Caco-2 (cell line): ENCODE results near the gene SULT2A1. TPM values are rescaled to one million over a fixed set of nuclear protein-coding genes. Genes with fewer than 3 reads are reported as not detected.

ENCODE experiments used
- BruUV-seq: library from RNA; stranded (reverse); fragments of 400-500 nt; replicated peaks from 2 replicates; lab custom pipeline; 2021; lab: Mats Ljungman, UMichigan
- CTCF ChIA-PET: fragments of 300-600 bp; sonication (Branson Sonifier 250); formaldehyde crosslinking; loops from one replicate; lab custom pipeline; 2022; ENCODE audit warnings: antibody characterized with exemption; lab: Charles Lee
- POLR2A ChIA-PET: fragments of 300-600 bp; sonication (Branson Sonifier 250); formaldehyde crosslinking; loops from one replicate; lab custom pipeline; 2022; ENCODE audit warnings: antibody characterized with exemption; lab: Charles Lee
- DNase-seq, 2 experiments: peaks; one replicate each; pipeline versions ENCODE4 v3.0.0 to v3.0.0-alpha.2; 2020 to 2022
- H3K27me3 ChIP-seq: replicated peaks from 2 replicates; pipeline ENCODE4 v1.6.0; 2011; ENCODE audit warnings: low read length; ENCODE audit not compliant: control insufficient read depth, insufficient read depth
- H3K36me3 ChIP-seq: 2 replicates; pipeline ENCODE4 v1.5.1; 2011; ENCODE audit warnings: low read length; ENCODE audit not compliant: control insufficient read depth, insufficient read depth
- H3K4me1 ChIP-seq: fragments of 250-450 bp; sonication (Bioruptor Pico); 2 replicates; pipeline ENCODE4 v1.5.1; 2020; ENCODE audit warnings: mild to moderate bottlenecking
- H3K4me3 ChIP-seq: 2 replicates; pipeline ENCODE4 v1.5.1; 2011; ENCODE audit warnings: low read depth, mild to moderate bottlenecking, control low read depth, low read length
- H3K9me3 ChIP-seq: fragments of 250-450 bp; sonication (Bioruptor Pico); 2 replicates; pipeline ENCODE4 v1.5.1; 2020; ENCODE audit warnings: mild to moderate bottlenecking, moderate library complexity
- H3K27ac Mint-ChIP-seq: one replicate; pipeline ENCODE4 v1.8.0; 2022; ENCODE audit warnings: mixed read lengths; ENCODE audit not compliant: unreplicated experiment
- H3K27me3 Mint-ChIP-seq: one replicate; pipeline ENCODE4 v1.8.0; 2022; ENCODE audit warnings: mixed read lengths; ENCODE audit not compliant: insufficient read depth, unreplicated experiment
- H3K36me3 Mint-ChIP-seq: one replicate; pipeline ENCODE4 v1.8.0; 2022; ENCODE audit warnings: mild to moderate bottlenecking, mixed read lengths; ENCODE audit not compliant: insufficient read depth, unreplicated experiment
- H3K4me1 Mint-ChIP-seq: one replicate; pipeline ENCODE4 v1.8.0; 2022; ENCODE audit warnings: low read depth, mixed read lengths; ENCODE audit not compliant: unreplicated experiment
- H3K4me3 Mint-ChIP-seq: one replicate; pipeline ENCODE4 v1.8.0; 2022; ENCODE audit warnings: mild to moderate bottlenecking, moderate library complexity, mixed read lengths; ENCODE audit not compliant: unreplicated experiment
- H3K9me3 Mint-ChIP-seq: one replicate; pipeline ENCODE4 v1.8.0; 2022; ENCODE audit warnings: mixed read lengths; ENCODE audit not compliant: unreplicated experiment
- intact Hi-C: fragments of 100-400 bp; cut with micrococcal nuclease; formaldehyde crosslinking; loops from one replicate; pipeline ENCODE4 v1.10.0; 2022; ENCODE audit not compliant: unreplicated experiment
- total RNA-seq: library from RNA; stranded (reverse); gene quantifications from 2 replicates; pipeline ENCODE4 v1.2.3, GENCODE V29; 2022
- TF ChIP-seq, protein P1 (sequence below), 2 experiments: fragments of 200-600 bp in 1 of 2; IDR thresholded peaks; 1 replicate in 1 of 2; 2 replicates in 1 of 2; pipeline versions ENCODE4 v1.5.1 to v1.8.0; 2011 to 2022; ENCODE audit warnings: antibody characterized with exemption in 1 of 2, control low read depth in 1 of 2, inconsistent platforms in 1 of 2, low read depth in 1 of 2, low read length in 1 of 2, mild to moderate bottlenecking in 1 of 2, moderate library complexity in 1 of 2; ENCODE audit not compliant: insufficient read depth in 1 of 2, severe bottlenecking in 1 of 2, unreplicated experiment in 1 of 2

Gene SULT2A1
- total RNA-seq, 1 experiment from 2014 or later = 4.5 TPM

DNA sequence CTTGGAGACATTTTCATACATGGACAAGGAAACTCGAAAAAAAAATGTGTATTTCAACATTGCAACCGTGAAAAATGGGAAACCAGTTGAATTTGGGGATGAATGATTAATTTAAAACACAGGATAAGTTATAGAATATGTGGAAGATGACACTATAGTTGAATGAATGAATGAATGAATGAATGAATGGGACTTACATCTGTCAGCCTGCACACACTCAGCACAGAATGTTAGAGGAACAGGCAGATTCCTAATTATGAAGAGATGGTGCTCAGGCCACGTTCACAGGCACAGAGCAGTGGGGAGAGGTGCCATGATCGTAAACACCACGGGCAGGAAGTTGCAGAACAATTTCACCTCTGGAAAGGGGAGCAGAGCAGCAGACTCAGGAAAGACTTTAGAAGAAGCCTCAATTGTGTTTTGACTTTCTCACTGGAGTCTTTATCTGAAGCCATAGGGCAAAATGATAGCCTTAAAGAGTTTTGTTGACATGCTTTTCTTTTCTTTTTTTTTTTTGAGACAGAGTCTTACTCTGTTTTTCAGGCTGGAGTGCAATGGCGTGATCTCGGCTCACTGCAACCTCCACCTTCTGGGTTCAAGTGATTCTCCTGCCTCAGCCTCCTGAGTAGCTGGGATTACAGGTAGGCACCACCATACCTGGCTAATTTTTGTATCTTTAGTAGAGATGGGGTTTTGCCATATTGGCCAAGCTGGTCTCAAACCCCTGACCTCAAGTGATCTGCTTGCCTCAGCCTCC is 4.9 kb upstream of the SULT2A1 start:
- peaks cover 21% of the 10 kb centered on the region for H3K9me3 Mint-ChIP-seq
- H3K4me3 Mint-ChIP-seq = no peak overlapping the region
- H3K36me3 Mint-ChIP-seq = peaks cover 10% of the 10 kb centered on the region
- no peak overlapping the region for H3K27ac Mint-ChIP-seq
- Histone ChIP-seq H3K9me3 (peaks cover 22% of the 10 kb centered on the region), H3K4me3 (no peak overlapping the region), H3K36me3 (no peaks in the 10 kb centered on the region), H3K27me3 (no peaks in the 10 kb centered on the region), H3K4me1 (peaks cover under 1% of the 10 kb centered on the region)
- intact Hi-C loops = no loop called here
- peaks cover 9% of the 10 kb centered on the region for H3K4me1 Mint-ChIP-seq
- ChIA-PET POLR2A (no interaction called here), CTCF (no interaction called here)
- TF ChIP-seq, protein P1, sequence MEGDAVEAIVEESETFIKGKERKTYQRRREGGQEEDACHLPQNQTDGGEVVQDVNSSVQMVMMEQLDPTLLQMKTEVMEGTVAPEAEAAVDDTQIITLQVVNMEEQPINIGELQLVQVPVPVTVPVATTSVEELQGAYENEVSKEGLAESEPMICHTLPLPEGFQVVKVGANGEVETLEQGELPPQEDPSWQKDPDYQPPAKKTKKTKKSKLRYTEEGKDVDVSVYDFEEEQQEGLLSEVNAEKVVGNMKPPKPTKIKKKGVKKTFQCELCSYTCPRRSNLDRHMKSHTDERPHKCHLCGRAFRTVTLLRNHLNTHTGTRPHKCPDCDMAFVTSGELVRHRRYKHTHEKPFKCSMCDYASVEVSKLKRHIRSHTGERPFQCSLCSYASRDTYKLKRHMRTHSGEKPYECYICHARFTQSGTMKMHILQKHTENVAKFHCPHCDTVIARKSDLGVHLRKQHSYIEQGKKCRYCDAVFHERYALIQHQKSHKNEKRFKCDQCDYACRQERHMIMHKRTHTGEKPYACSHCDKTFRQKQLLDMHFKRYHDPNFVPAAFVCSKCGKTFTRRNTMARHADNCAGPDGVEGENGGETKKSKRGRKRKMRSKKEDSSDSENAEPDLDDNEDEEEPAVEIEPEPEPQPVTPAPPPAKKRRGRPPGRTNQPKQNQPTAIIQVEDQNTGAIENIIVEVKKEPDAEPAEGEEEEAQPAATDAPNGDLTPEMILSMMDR (IDR thresholded peaks at IDR 0.05; ENCODE audit: insufficient read depth in 1 of 2, low read depth in 1 of 2, low read length in 1 of 2, severe bottlenecking in 1 of 2, unreplicated experiment in 1 of 2) = no peak
- no peaks in the 10 kb centered on the region for H3K27me3 Mint-ChIP-seq
- BruUV-seq = no TSS peak
- no peak for DNase-seq

DNA sequence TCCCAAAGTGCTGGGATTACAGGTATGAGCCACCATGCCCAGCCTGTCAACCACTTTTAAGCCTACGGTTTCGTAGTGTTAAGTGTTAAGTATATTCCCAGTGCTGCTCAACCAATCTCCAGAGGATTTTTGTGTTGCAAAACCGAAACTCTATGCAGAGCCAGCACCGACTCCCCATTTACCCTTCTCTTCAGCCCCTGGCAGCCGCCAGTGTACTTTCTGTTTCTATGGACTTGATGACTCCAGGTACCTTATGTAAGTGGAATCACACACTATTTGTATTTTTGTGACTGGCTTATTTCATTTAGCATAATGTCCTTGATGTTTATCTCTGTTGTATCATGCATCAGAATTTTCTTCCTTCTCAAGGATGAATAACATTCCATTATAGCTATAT is 1.1 kb downstream of the SULT2A1 start:
- no peaks in the 10 kb centered on the region for H3K27me3 ChIP-seq
- peak overlapping the region; percentile 62 for H3K4me3 Mint-ChIP-seq
- H3K4me1 ChIP-seq = peaks cover 14% of the 10 kb centered on the region
- no peak overlapping the region for H3K27ac Mint-ChIP-seq
- intact Hi-C loops = no loop called here
- no TSS peak for BruUV-seq
- H3K4me3 ChIP-seq = no peak overlapping the region
- CTCF ChIA-PET = interaction anchor here (0.6 to 2.4 kb wide), 2 partner anchors 16 to 634 kb away, joined by 3 to 10 read pairs; no protein-coding TSS in a partner anchor
- TF ChIP-seq, protein P1 (IDR thresholded peaks at IDR 0.05; ENCODE audit: insufficient read depth in 1 of 2, low read depth in 1 of 2, low read length in 1 of 2, severe bottlenecking in 1 of 2, unreplicated experiment in 1 of 2) = no peak
- H3K36me3 ChIP-seq = no peaks in the 10 kb centered on the region
- H3K36me3 Mint-ChIP-seq = no peaks in the 10 kb centered on the region
- no peak for DNase-seq
- H3K27me3 Mint-ChIP-seq = no peaks in the 10 kb centered on the region
- peaks cover 22% of the 10 kb centered on the region for H3K4me1 Mint-ChIP-seq
- H3K9me3 Mint-ChIP-seq = no peaks in the 10 kb centered on the region
- POLR2A ChIA-PET = no interaction called here
- no peaks in the 10 kb centered on the region for H3K9me3 ChIP-seq

DNA sequence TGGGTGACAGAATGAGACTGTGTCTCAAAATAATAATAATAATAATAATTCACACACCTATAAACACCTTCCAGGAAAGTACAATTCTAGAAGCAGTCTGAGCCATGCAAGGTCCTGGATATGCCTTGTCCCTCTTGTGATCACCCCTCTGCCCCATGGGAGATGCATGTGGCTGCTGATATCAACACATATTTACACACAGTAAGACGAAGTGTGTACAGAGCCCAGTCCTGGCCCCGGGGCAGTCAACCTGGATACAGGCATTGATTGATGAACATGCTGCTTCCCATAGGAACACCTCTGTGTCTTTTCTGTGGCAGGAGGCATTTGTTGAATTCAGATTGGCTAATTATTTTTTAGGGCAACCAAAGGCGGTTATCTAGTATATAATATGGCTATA is 3.2 kb downstream of the SULT2A1 start:
- Histone ChIP-seq H3K4me3 (no peak overlapping the region), H3K4me1 (peaks cover 14% of the 10 kb centered on the region), H3K27me3 (no peaks in the 10 kb centered on the region), H3K36me3 (no peaks in the 10 kb centered on the region), H3K9me3 (no peaks in the 10 kb centered on the region)
- intact Hi-C loops = no loop called here
- Mint-ChIP-seq H3K27me3 (no peaks in the 10 kb centered on the region), H3K4me1 (peaks cover 22% of the 10 kb centered on the region), H3K36me3 (no peaks in the 10 kb centered on the region), H3K9me3 (peaks cover 6% of the 10 kb centered on the region), H3K4me3 (no peak overlapping the region), H3K27ac (no peak overlapping the region)
- CTCF ChIA-PET = no interaction called here
- POLR2A ChIA-PET = no interaction called here
- no peak for DNase-seq
- TF ChIP-seq, protein P1 (IDR thresholded peaks at IDR 0.05; ENCODE audit: insufficient read depth in 1 of 2, low read depth in 1 of 2, low read length in 1 of 2, severe bottlenecking in 1 of 2, unreplicated experiment in 1 of 2) = no peak
- BruUV-seq = no TSS peak
